ENCODE measurements around the gene MEF2C.

Gene MEF2C

GRCh38 chr5:88716101-88716500 lies 166.9 kb downstream of the MEF2C start:
- Histone ChIP-seq H3K9ac (no peak overlapping the region), H3K9me3 (no peaks in the 10 kb centered on the region), H3K27me3 (no peaks in the 10 kb centered on the region), H3K4me1 (no peaks in the 10 kb centered on the region), H3K27ac (no peak overlapping the region), H3K4me2 (no peak overlapping the region), H3K4me3 (no peak overlapping the region), H4K20me1 (peaks cover 74% of the 10 kb centered on the region), H3K36me3 (peaks cover 50% of the 10 kb centered on the region)
- no peak for TF ChIP-seq Cebpa-rat (IDR thresholded peaks at IDR 0.05)

- no peak overlapping the region for H3K4me2 ChIP-seq
- no peaks in the 10 kb centered on the region for H3K27me3 ChIP-seq
- peaks cover 68% of the 10 kb centered on the region for H4K20me1 ChIP-seq
- no peak for TF ChIP-seq Cebpa-rat (IDR thresholded peaks at IDR 0.05)
- H3K4me1 ChIP-seq = no peaks in the 10 kb centered on the region
- no peak overlapping the region for H3K27ac ChIP-seq
- H3K9me3 ChIP-seq = no peaks in the 10 kb centered on the region
- no peak overlapping the region for H3K9ac ChIP-seq
- H3K4me3 ChIP-seq = no peak overlapping the region
- H3K36me3 ChIP-seq = peaks cover 44% of the 10 kb centered on the region
These were observed 167.5 kb downstream of the MEF2C start for GRCh38 chr5:88715503-88715902.

DNA sequence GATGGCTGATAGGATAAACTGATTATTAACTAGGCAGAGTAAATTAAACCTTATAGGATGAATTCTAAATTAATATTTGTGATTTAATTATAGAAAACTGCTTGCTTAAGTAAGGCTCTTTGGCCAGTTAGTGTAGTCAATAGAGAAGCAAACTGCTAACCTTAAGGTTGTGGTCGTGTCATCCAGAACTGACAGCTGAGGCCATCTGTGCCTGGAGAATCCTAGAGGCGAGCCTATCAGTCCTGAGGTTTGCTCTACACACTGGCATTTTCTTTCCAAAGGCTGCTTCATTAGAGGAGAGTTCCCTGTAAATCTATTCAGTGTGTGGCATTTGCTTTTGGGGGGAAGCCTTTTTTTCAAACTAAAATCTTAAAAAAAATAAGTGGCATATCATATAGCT lies 169.2 kb downstream of the MEF2C start:
- TF ChIP-seq Cebpa-rat (IDR thresholded peaks at IDR 0.05) = no peak

GRCh38 chr5:88708682-88709398 lies 174.1 kb downstream of the MEF2C start:
- H3K4me1 ChIP-seq = no peaks in the 10 kb centered on the region
- H3K36me3 ChIP-seq = no peaks in the 10 kb centered on the region
- H3K27me3 ChIP-seq = no peaks in the 10 kb centered on the region
- no peak overlapping the region for H3K4me2 ChIP-seq
- no peak overlapping the region for H3K9ac ChIP-seq
- H3K27ac ChIP-seq = no peak overlapping the region
- no peaks in the 10 kb centered on the region for H3K9me3 ChIP-seq
- no peak overlapping the region for H3K4me3 ChIP-seq
- TF ChIP-seq Cebpa-rat (IDR thresholded peaks at IDR 0.05) = no peak
- H4K20me1 ChIP-seq = peaks cover 4% of the 10 kb centered on the region; the same call in 1 of the 2 replicates

More for the DNA sequence above, 169.2 kb downstream of the MEF2C start:
- no peaks in the 10 kb centered on the region for H3K9me3 ChIP-seq
- H3K4me2 ChIP-seq = no peak overlapping the region
- H3K27me3 ChIP-seq = no peaks in the 10 kb centered on the region
- H3K9ac ChIP-seq = no peak overlapping the region
- peaks cover 51% of the 10 kb centered on the region for H4K20me1 ChIP-seq
- no peak overlapping the region for H3K4me3 ChIP-seq
- H3K36me3 ChIP-seq = peaks cover 27% of the 10 kb centered on the region
- no peak overlapping the region for H3K27ac ChIP-seq
- no peaks in the 10 kb centered on the region for H3K4me1 ChIP-seq

GRCh38 chr5:88708021-88708420 lies 175.0 kb downstream of the MEF2C start:
- Histone ChIP-seq H3K9ac (no peak overlapping the region), H3K4me2 (no peak overlapping the region), H4K20me1 (no peaks in the 10 kb centered on the region), H3K4me1 (no peaks in the 10 kb centered on the region), H3K27ac (no peak overlapping the region), H3K27me3 (no peaks in the 10 kb centered on the region), H3K36me3 (no peaks in the 10 kb centered on the region), H3K9me3 (no peaks in the 10 kb centered on the region), H3K4me3 (no peak overlapping the region)
- no peak for TF ChIP-seq Cebpa-rat (IDR thresholded peaks at IDR 0.05)

GRCh38 chr5:88707216-88707965 lies 175.6 kb downstream of the MEF2C start:
- no peak overlapping the region for H3K4me2 ChIP-seq
- no peak overlapping the region for H3K27ac ChIP-seq
- no peaks in the 10 kb centered on the region for H3K36me3 ChIP-seq
- no peaks in the 10 kb centered on the region for H3K9me3 ChIP-seq
- no peaks in the 10 kb centered on the region for H3K4me1 ChIP-seq
- H4K20me1 ChIP-seq = no peaks in the 10 kb centered on the region
- no peak for TF ChIP-seq Cebpa-rat (IDR thresholded peaks at IDR 0.05)
- H3K4me3 ChIP-seq = no peak overlapping the region
- H3K9ac ChIP-seq = no peak overlapping the region
- H3K27me3 ChIP-seq = no peaks in the 10 kb centered on the region

GRCh38 chr5:88702332-88702731 lies 180.7 kb downstream of the MEF2C start:
- no peaks in the 10 kb centered on the region for H3K9me3 ChIP-seq
- no peak overlapping the region for H3K4me2 ChIP-seq
- H3K4me3 ChIP-seq = no peak overlapping the region
- no peak overlapping the region for H3K27ac ChIP-seq
- TF ChIP-seq Cebpa-rat (IDR thresholded peaks at IDR 0.05) = no peak
- H3K9ac ChIP-seq = no peak overlapping the region
- H4K20me1 ChIP-seq = peaks cover 5% of the 10 kb centered on the region; the same call in 1 of the 2 replicates
- no peaks in the 10 kb centered on the region for H3K36me3 ChIP-seq
- peaks cover 21% of the 10 kb centered on the region for H3K27me3 ChIP-seq
- H3K4me1 ChIP-seq = no peaks in the 10 kb centered on the region

DNA sequence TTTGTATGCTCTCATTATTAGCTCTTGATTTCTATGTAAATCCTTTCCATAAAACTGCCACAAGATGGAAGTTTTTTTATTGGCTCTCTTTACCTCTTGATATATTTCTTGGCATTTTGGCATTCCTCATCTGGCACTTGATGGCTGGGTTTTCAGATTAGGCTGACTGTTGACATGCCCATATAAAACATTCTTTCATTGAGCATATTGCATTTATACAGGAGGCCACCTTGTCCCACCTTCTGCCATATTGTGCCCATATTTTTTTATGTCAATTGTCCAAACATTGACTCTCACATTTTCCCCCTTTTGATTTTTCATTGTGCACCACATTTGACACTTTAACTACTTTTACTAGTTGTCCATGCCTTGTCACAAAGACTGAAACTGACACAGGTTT lies 182.9 kb downstream of the MEF2C start:
- TF ChIP-seq Cebpa-rat (IDR thresholded peaks at IDR 0.05) = no peak
- H3K27ac ChIP-seq = no peak overlapping the region
- H3K4me2 ChIP-seq = no peak overlapping the region
- no peak overlapping the region for H3K9ac ChIP-seq
- peaks cover 43% of the 10 kb centered on the region for H3K27me3 ChIP-seq
- no peak overlapping the region for H3K4me3 ChIP-seq
- H3K9me3 ChIP-seq = peaks cover 4% of the 10 kb centered on the region; the same call in 1 of the 2 replicates
- H3K4me1 ChIP-seq = no peaks in the 10 kb centered on the region
- H4K20me1 ChIP-seq = peaks cover 12% of the 10 kb centered on the region; the same call in 1 of the 2 replicates
- H3K36me3 ChIP-seq = no peaks in the 10 kb centered on the region

- Histone ChIP-seq H3K4me1 (no peaks in the 10 kb centered on the region), H3K36me3 (no peaks in the 10 kb centered on the region), H3K27ac (no peak overlapping the region), H4K20me1 (peaks cover 29% of the 10 kb centered on the region), H3K9me3 (peaks cover 17% of the 10 kb centered on the region; the same call in 1 of the 2 replicates), H3K4me2 (no peak overlapping the region), H3K27me3 (peaks cover 61% of the 10 kb centered on the region), H3K9ac (no peak overlapping the region), H3K4me3 (no peak overlapping the region)
- TF ChIP-seq Cebpa-rat (IDR thresholded peaks at IDR 0.05) = no peak
These were observed 184.7 kb downstream of the MEF2C start for GRCh38 chr5:88698290-88698689.

DNA sequence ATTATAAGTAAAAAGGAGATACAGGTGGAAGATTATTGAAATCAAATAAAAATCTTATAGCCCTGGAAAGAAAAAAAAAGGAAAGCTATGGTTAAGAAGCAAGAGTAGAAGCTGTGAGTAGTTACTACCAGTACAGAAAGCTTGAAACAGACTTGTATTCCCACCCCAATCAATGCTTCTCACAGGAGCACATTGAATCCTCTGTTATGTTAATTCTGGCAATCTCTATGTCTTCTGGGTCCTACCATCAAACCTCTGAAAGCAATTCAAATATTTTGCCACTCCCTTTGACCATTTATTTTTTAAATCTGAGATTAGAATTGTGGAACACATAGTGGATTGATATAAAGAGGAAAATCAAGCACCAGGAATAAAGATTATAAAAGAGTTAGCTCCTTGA lies 186.5 kb downstream of the MEF2C start:
- Histone ChIP-seq H3K27ac (no peak overlapping the region), H3K4me3 (no peak overlapping the region), H4K20me1 (peaks cover 48% of the 10 kb centered on the region), H3K27me3 (peaks cover 79% of the 10 kb centered on the region), H3K9ac (no peak overlapping the region), H3K36me3 (no peaks in the 10 kb centered on the region), H3K9me3 (peaks cover 17% of the 10 kb centered on the region; the same call in 1 of the 2 replicates), H3K4me2 (no peak overlapping the region), H3K4me1 (no peaks in the 10 kb centered on the region)
- no peak for TF ChIP-seq Cebpa-rat (IDR thresholded peaks at IDR 0.05)
